HUES48 (cell line): ENCODE results near the gene CD151.

Experiments
- H3K27ac ChIP-seq: one replicate; pipeline ENCODE4 v1.7.0; 2013; ENCODE audit warnings: low read depth, low read length, inconsistent platforms
- H3K27me3 ChIP-seq: 2 replicates; pipeline ENCODE4 v1.6.1; 2013; ENCODE audit warnings: mild to moderate bottlenecking, low read length; ENCODE audit not compliant: control insufficient read depth, insufficient read depth
- H3K36me3 ChIP-seq: 2 replicates; pipeline ENCODE4 v1.6.1; 2013; ENCODE audit warnings: low read length; ENCODE audit not compliant: control insufficient read depth, insufficient read depth
- H3K4me1 ChIP-seq: 2 replicates; pipeline ENCODE4 v1.6.1; 2013; ENCODE audit warnings: mild to moderate bottlenecking, low read length; ENCODE audit not compliant: control insufficient read depth, insufficient read depth
- H3K4me3 ChIP-seq: 2 replicates; pipeline ENCODE4 v1.5.1; 2013; ENCODE audit warnings: mild to moderate bottlenecking, low read depth, low read length
- H3K9ac ChIP-seq: 2 replicates; pipeline ENCODE4 v1.6.1; 2013; ENCODE audit warnings: mild to moderate bottlenecking, low read depth, low read length, moderate library complexity
- H3K9me3 ChIP-seq: 2 replicates; pipeline ENCODE4 v1.6.1; 2013; ENCODE audit warnings: low read length; ENCODE audit not compliant: control insufficient read depth, insufficient read depth

The CD151 gene

DNA sequence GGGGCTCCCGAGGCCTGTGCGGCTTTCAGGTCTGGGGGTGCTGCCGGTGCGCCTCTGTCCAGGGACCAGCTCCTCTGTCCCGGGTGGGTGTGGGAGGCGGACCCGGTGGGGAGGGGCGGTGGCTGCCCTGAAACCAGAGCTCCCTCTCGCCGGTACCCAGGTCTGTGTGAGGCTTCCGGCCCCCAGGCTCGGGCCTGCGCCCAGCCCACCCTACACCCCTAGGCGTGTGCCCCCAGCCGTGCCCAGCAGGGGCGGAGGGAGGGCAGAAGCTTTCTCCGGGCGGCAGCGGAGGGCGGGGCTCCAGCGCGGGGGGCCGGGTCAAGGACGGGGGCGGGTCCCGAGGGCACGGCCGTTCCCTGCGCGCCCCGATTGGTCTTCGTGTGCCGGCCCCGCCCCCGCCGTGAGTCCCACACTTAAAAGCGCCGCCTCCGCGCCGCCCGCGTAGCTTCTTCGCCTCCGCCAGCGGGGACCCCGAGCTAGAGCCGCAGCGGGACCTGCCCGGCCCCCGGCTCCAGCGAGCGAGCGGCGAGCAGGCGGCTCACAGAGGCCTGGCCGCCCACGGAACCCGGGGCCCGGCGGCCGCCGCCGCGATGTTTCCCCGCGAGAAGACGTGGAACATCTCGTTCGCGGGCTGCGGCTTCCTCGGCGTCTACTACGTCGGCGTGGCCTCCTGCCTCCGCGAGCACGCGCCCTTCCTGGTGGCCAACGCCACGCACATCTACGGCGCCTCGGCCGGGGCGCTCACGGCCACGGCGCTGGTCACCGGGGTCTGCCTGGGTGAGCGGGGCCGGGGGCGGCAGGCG is 13.4 kb upstream of the CD151 start:
- Histone ChIP-seq H3K4me1 (peaks cover 9% of the 10 kb centered on the region), H3K27me3 (no peaks in the 10 kb centered on the region), H3K27ac (peak overlapping the region; percentile 73), H3K9ac (peak overlapping the region; percentile 69; the same call in 1 of the 2 replicates), H3K9me3 (no peaks in the 10 kb centered on the region), H3K4me3 (peak overlapping the region; percentile 83), H3K36me3 (0 out of 2 replicates have a peak, but pooled peaks cover 7% of the 10 kb centered on the region)

DNA sequence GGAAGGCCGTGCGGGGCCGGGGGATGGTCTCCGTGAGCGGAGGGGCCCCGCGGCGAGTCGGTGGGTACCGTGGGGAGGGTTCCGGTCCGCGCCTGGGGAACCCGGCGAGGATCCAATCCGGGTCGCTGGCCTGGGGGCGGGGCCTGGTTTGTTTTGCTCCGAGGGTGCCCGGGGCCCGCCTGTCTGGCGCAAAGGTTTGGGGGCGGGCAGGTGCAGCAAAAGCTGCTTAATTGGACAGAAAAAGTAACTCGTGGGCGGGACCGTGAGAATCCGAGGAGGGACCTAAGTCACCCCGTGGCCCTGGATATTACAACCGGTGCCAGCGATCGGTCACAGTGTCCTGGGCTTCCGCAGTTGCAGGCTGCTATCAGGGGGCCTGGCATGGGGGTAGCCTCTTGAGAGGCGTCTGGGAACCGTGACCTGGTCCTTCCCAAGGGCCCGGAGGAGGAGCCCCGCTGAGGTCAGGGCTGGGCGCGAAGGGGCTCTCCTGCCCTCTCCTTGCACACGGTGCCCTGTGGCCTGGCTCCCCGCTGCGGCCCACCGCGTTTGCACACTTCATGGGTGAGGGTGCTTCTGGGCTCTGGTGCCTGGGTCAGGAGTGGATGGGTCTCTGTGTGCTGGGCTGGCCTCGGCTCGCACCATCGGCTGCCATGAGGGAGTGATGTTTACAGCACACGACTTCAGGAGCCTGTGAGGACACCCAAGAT is 12.7 kb upstream of the CD151 start:
- no peaks in the 10 kb centered on the region for H3K27me3 ChIP-seq
- no peaks in the 10 kb centered on the region for H3K9me3 ChIP-seq
- H3K4me1 ChIP-seq = peaks cover 9% of the 10 kb centered on the region
- no peak overlapping the region for H3K9ac ChIP-seq
- H3K36me3 ChIP-seq = 0 out of 2 replicates have a peak, but pooled peaks cover 12% of the 10 kb centered on the region
- peak overlapping the region; percentile 83 for H3K4me3 ChIP-seq
- peak overlapping the region; percentile 73 for H3K27ac ChIP-seq

DNA sequence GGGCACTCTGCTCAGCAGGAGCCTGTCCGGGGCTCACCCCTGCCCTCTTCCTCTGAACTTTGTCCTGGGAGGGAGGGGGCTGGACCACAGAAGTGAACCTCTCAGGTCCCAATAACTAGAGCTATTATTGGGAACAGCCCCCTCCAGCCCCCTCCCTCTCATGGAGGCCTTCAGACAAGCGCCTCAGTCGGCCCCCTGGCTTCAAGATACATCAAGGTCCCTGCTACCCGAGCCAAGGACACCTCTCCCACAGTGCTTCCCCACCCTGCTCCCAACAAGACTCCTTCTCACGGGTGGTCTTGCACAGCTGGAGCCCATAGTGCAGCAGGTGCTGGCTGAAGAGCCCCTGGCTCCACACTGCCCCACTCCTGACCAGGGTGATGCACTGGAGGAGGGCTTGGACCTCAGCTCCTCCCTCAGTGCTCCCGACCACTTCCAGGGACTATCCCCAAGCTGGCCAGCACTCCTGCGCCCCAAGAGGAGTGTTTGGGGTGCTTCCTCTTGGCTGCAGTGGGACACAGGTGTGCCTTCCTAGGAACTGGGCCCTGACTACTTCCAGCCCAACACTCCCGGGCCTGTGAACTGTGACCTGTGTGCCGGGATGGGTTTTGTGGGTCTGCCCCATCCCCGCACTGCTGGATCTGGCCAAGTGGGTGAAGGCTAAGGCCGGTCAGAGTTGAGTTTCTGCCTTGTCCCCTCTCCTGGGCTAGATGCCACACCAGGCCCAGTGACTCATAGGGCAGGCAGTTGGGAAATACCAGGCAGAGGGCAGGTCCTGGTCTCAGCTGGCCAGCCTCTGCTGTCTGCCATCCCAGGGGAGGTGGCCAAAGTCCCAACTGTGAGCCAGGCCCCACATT is 11.9 kb upstream of the CD151 start:
- Histone ChIP-seq H3K4me3 (peak overlapping the region; percentile 83), H3K9me3 (no peaks in the 10 kb centered on the region), H3K36me3 (0 out of 2 replicates have a peak, but pooled peaks cover 16% of the 10 kb centered on the region), H3K9ac (no peak overlapping the region), H3K27me3 (peaks cover 4% of the 10 kb centered on the region; the same call in 1 of the 2 replicates), H3K4me1 (peaks cover 9% of the 10 kb centered on the region), H3K27ac (no peak overlapping the region)

DNA sequence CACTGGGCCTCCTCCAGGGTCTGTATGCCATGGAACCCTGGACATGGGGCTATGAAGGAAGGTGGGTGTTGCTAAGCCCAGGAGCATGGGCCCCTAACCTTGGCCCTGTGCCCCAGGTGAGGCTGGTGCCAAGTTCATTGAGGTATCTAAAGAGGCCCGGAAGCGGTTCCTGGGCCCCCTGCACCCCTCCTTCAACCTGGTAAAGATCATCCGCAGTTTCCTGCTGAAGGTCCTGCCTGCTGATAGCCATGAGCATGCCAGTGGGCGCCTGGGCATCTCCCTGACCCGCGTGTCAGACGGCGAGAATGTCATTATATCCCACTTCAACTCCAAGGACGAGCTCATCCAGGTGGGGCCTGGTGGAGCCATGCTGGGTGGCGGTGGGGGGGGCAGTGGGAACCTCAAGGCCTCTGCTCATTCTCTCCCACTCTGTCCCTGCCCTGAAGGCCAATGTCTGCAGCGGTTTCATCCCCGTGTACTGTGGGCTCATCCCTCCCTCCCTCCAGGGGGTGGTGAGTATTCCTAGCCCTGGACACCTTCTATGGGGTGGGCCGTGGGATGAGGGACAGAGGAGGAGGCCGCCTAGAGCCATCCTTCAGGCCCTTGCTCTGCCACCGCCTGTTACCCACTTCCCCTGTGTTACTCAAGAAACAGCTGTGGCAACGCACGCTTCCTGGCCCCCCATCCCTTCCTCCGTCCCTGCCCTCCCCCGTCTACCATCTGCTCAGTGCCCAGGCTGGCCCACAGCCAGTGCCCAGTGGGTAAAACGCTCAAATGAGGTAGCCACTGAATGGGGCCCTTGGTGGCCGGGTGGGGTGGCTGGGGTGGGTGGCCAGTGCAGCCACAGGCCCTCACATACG is 11.0 kb upstream of the CD151 start:
- Histone ChIP-seq H3K9ac (no peak overlapping the region), H3K9me3 (no peaks in the 10 kb centered on the region), H3K4me1 (peaks cover 9% of the 10 kb centered on the region), H3K4me3 (no peak overlapping the region), H3K27ac (no peak overlapping the region), H3K36me3 (0 out of 2 replicates have a peak, but pooled peaks cover 16% of the 10 kb centered on the region), H3K27me3 (peaks cover 5% of the 10 kb centered on the region; the same call in 1 of the 2 replicates)

DNA sequence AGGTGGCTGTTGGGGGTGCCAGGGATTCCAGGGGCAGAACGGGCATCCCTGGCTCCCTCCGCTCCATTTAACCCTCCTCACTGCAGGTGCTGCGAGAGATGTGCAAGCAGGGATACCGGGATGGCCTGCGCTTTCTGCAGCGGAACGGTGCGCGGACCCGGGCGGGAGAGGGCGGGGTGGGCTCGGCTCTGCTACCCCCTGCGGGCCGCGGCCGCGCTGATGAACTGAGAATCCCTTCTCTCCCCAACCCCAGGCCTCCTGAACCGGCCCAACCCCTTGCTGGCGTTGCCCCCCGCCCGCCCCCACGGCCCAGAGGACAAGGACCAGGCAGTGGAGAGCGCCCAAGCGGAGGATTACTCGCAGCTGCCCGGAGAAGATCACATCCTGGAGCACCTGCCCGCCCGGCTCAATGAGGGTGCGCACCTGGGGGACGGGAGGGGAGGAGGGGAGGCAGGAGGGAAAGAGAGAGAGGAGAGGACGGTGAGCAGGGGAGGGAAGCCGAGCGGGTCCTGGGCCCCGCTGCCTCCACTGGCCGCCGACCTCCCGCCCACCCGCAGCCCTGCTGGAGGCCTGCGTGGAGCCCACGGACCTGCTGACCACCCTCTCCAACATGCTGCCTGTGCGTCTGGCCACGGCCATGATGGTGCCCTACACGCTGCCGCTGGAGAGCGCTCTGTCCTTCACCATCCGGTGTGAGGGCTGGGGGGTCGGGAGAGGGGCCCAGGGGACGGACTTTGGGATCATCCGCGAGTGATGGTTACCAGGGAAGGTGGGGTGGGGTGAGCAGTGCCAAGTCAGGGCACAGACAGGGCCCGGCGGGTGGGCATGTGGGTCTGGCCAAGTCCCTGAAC is 9.1 kb upstream of the CD151 start:
- Histone ChIP-seq H3K4me1 (peaks cover 17% of the 10 kb centered on the region), H3K9ac (no peak overlapping the region), H3K9me3 (no peaks in the 10 kb centered on the region), H3K27me3 (peaks cover 17% of the 10 kb centered on the region), H3K27ac (no peak overlapping the region), H3K4me3 (no peak overlapping the region), H3K36me3 (0 out of 2 replicates have a peak, but pooled peaks cover 16% of the 10 kb centered on the region)

DNA sequence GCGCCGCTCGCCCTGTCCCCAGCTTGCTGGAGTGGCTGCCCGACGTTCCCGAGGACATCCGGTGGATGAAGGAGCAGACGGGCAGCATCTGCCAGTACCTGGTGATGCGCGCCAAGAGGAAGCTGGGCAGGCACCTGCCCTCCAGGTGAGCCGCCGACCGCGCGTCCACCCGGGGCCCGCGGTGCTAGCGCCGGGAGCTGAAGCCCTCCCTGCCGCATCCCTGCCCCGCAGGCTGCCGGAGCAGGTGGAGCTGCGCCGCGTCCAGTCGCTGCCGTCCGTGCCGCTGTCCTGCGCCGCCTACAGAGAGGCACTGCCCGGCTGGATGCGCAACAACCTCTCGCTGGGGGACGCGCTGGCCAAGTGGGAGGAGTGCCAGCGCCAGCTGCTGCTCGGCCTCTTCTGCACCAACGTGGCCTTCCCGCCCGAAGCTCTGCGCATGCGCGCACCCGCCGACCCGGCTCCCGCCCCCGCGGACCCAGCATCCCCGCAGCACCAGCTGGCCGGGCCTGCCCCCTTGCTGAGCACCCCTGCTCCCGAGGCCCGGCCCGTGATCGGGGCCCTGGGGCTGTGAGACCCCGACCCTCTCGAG is 8.4 kb upstream of the CD151 start:
- 0 out of 2 replicates have a peak, but pooled peaks cover 16% of the 10 kb centered on the region for H3K36me3 ChIP-seq
- H3K9ac ChIP-seq = no peak overlapping the region
- H3K9me3 ChIP-seq = no peaks in the 10 kb centered on the region
- no peak overlapping the region for H3K4me3 ChIP-seq
- H3K4me1 ChIP-seq = peaks cover 19% of the 10 kb centered on the region
- peaks cover 24% of the 10 kb centered on the region for H3K27me3 ChIP-seq
- H3K27ac ChIP-seq = no peak overlapping the region

DNA sequence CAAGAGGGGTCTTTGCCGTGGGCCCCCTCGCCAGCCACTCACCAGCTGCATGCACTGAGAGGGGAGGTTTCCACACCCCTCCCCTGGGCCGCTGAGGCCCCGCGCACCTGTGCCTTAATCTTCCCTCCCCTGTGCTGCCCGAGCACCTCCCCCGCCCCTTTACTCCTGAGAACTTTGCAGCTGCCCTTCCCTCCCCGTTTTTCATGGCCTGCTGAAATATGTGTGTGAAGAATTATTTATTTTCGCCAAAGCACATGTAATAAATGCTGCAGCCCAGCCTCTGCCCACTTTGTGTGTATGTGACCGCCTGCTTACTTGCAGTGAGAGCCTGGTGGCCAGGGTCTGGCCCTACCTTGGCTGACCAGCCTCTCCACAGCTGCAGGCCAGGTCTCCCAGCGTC is 7.8 kb upstream of the CD151 start:
- no peak overlapping the region for H3K9ac ChIP-seq
- no peak overlapping the region for H3K4me3 ChIP-seq
- H3K27ac ChIP-seq = no peak overlapping the region
- H3K9me3 ChIP-seq = no peaks in the 10 kb centered on the region
- peaks cover 30% of the 10 kb centered on the region for H3K27me3 ChIP-seq
- H3K4me1 ChIP-seq = peaks cover 25% of the 10 kb centered on the region
- 0 out of 2 replicates have a peak, but pooled peaks cover 16% of the 10 kb centered on the region for H3K36me3 ChIP-seq

DNA sequence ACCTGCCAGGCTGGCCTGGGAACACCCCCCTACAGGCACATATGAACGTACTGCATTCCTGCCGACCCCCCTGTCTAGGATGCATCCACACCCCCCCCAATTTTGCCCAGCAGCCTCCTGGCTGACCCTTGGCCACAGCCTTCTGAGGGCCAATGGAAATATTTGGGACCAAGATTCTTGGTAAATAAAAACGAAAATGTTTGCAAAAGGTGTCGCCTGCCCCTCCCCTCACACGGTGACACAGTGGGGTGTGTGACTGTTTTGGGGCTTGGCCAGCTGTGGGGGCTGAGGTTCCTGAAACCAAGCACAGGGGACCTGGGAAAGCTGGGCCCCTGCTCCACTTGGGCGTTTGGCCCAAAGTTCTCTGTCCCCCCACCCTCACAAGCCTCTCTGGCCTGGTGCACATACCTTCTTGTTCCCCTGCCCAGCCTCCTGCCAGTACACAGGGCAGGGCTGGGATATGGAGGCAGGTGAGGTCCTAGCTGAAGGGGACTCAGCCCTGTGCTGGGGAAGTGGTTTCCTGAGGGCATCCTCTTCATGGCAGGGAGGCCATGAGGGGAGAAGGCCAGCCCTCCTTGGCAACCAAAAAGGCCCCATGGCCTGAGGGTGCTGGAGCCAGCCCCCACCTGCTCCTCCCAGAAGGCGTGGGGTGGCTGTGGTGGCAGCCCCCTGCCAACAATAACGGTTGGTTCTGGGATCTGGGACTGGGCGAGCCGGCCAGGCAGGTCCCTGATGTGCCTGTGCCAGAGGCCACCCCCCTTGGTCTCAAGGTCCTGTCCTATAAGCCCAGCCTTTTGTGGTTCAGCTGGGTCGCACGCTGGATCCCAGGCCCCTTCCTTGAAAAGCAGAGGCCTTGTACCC is 7.2 kb upstream of the CD151 start:
- Histone ChIP-seq H3K27me3 (peaks cover 34% of the 10 kb centered on the region), H3K9ac (no peak overlapping the region), H3K27ac (no peak overlapping the region), H3K9me3 (no peaks in the 10 kb centered on the region), H3K4me1 (peaks cover 28% of the 10 kb centered on the region), H3K4me3 (no peak overlapping the region), H3K36me3 (0 out of 2 replicates have a peak, but pooled peaks cover 16% of the 10 kb centered on the region)
